ENCODE data around the gene CNOT10.
"Not testable (repeated sequence)": the region's sequence is repeated elsewhere in the genome, so short reads cannot be mapped to it uniquely, and the experiment has no call there.

CNOT10 gene

DNA sequence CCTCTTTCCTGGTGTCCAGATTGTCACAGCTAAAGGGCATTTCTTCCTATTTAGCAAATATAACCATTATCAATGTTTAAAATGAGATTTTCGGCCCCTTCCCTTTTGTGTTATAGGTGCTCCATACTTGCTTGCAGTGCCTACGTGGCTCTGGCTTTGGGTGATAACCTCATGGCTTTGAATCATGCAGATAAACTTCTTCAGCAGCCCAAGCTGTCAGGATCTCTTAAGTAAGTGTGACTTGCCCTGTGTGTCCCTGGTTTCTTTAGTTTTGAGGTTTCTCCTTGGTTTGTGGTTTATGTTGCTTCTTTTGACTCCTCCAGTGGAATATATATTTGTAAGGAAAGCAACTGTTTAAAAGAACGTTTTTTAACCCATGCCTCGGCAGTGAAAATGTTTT, 74.4 kb downstream of the CNOT10 start:
- DNase-seq (ENCODE audit: low spot score) = no peak

GRCh38 chr3:32764481-32764880, 79.5 kb downstream of the CNOT10 start:
- DNase-seq (ENCODE audit: low spot score) = no peak

DNA sequence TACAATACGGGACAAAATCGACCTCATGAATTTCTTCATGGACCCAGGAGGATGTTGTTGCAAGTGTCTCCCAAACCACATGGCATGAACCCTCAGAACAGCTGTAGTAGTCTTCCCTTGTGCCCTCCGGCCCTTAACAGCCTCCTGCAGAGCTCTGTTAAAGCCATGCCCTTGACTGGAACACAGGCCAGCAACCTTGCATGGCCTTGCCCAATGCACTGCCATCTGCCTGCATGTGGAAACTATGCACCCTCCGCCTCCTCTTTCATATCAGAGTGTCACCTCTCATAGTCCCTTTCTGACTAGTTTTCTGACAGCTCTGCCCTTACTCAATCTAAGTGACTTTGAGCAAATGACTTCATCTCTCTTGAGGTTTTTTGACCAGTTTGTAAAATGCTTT, 93.4 kb downstream of the CNOT10 start:
- DNase-seq (ENCODE audit: low spot score) = no peak

- no peak for DNase-seq (ENCODE audit: low spot score)
Observed at GRCh38 chr3:32780071-32780734, 95.2 kb downstream of the CNOT10 start.

- DNase-seq (ENCODE audit: low spot score) = peak; percentile 44
Observed at GRCh38 chr3:32780735-32781210, 95.8 kb downstream of the CNOT10 start.

DNA sequence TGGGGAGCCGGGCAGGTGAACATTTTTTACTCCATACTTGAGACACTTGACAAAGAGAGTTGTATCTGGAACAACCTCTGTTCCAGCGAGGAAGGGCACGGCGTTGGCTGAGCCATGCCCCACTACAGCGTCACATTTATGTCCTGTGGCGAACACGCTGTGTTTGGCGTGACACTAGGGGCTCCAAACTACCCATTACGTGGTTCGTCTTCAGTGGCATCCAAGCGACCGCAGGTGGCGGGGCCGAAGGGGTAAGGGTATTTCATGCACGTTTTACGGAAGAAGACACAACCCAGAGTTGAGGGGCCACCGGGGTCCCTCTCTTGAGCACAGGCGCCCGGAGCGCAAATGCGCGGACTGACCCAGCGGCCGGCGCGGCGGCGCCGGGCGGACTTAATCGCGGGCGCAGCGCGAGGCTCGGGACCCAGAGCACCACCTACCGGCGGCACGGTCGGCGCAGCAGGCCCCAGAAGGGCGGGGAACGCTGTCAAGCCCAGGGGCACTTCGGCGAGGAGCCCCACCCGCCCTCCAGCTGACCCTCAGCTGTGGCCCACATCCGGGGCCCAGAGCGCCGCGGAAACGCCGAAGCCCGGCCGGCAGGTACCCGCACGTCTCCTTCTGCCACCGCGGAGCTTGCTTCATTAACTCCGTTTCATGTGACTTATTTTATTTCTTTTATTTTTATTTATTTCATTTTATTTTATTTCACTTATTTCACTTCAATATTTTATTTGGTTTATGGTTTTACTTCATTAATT, 96.4 kb downstream of the CNOT10 start:
- DNase-seq (ENCODE audit: low spot score) = peak; percentile 67

GRCh38 chr3:32781969-32782270, 96.9 kb downstream of the CNOT10 start:
- not testable (repeated sequence) for DNase-seq (ENCODE audit: low spot score)

- no peak for DNase-seq (ENCODE audit: low spot score)
Observed at GRCh38 chr3:32782407-32782806, 97.4 kb downstream of the CNOT10 start.

DNA sequence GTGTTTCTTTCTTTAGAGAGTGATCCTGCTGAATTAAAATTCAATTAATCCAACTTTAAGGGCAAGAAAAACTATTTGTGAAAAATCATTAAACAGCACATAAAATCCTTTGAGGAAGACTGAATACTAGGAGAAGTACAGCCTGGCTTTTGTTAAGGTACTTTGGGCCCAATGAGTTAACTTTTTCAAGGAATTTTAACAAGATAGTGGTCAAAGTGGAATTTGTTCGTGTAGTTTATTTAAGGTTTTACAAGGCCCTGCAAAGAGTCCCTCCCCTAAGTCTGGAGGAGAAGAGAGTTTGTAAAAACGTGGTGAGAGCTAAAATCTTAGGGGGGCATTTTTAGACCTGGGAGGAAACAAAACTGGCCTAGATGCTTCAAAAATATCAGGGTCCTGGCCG, 106.8 kb downstream of the CNOT10 start:
- DNase-seq (ENCODE audit: low spot score) = no peak

DNA sequence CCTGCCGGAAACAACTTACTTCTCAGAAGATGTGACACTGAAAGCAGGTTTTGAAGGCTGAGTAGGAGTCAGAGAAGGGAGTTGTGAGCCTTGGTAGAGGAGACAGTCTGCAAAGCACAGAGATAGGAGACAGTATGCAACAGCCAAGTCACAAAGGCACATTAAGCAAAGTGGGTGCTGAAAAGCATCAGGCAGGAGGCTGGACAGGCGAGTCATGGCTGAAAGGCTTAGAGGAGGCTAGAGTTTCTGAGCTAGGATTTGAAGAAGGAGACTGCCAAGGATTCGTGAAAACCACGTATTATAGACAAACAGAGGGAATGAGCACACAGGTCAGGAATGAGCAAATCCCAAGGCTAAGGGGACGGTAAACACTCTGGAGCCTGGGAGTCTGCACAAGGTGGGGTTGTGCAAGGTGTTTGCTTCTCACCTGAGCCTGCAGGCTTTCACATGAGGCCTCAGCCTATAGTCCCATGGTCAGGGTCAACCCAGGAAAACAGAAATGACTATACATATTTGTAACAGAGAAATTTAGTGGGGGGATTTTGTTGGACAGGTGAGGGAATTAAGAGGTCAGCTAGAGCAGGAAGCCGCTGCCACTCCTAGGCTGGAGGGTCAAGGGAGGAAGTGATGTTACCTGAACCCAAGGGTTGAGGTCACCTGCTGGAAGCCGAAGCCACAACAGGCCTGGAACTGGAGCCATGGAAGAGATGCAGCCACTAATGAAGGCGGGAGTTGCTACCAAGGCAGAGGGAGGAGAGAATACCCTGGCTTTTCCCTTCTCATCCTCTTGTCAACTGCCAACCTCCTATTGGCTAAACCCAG, 109.7 kb downstream of the CNOT10 start:
- no peak for DNase-seq (ENCODE audit: low spot score)

GRCh38 chr3:32796384-32796950, 111.5 kb downstream of the CNOT10 start:
- not testable (repeated sequence) for DNase-seq (ENCODE audit: low spot score)

DNA sequence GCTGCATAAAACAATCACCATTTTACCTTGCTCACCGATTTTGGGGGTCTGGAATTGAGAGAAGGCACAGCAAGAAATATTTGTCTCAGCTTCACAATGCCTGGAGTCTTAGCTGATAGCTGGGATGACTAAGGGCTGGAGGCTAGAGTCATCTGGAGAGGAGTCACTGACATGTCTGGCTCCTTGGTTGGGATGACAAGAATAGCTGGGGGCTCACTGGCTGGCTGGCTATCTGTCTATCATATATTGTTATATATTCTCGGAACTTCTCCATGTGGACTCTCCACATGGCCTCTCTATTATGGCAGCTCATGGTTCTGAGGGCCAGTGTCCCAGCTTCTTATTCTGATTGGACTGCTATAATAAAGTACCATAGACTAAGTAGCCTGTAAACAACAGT, 112.8 kb downstream of the CNOT10 start:
- DNase-seq (ENCODE audit: low spot score) = no peak

DNA sequence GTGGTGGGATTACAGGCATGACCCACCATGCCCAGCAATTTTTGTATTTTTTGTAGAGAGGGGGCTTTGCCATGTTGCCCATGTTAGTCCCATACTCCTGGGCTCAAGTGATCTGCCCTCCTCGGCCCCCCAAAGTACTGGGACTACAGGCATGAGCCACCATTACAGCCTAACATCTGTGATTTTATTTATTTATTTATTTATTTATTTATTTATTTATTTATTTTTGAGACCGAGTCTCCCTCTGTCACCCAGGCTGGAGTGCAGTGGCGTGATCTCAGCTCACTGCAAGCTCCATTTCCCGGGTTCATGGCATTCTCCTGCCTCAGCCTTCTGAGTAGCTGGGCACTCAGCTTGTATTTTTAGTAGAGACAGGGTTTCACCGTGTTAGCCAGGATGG, 116.5 kb downstream of the CNOT10 start:
- DNase-seq (ENCODE audit: low spot score) = not testable (repeated sequence)

DNA sequence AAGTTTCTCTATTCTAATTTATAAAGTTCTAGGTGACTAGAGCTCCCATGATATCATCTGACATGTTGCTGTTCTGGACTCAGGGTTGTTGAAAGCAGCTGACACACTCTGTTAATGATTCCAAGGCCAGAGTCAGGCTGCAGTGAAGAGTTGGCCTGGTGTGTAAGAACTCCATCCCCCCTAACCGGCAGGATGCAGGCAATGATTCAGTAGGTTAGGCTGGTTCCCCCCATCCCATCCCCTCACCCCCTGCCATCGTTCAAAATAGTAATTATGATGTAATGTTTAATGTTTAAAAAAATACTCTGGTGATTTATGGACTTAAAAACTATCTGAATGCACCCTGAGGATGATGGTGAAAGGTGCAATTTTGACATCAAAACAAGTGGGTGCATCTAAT, 128.2 kb downstream of the CNOT10 start:
- no peak for DNase-seq (ENCODE audit: low spot score)

GRCh38 chr3:32814361-32814760, 129.4 kb downstream of the CNOT10 start:
- no peak for DNase-seq (ENCODE audit: low spot score)

DNA sequence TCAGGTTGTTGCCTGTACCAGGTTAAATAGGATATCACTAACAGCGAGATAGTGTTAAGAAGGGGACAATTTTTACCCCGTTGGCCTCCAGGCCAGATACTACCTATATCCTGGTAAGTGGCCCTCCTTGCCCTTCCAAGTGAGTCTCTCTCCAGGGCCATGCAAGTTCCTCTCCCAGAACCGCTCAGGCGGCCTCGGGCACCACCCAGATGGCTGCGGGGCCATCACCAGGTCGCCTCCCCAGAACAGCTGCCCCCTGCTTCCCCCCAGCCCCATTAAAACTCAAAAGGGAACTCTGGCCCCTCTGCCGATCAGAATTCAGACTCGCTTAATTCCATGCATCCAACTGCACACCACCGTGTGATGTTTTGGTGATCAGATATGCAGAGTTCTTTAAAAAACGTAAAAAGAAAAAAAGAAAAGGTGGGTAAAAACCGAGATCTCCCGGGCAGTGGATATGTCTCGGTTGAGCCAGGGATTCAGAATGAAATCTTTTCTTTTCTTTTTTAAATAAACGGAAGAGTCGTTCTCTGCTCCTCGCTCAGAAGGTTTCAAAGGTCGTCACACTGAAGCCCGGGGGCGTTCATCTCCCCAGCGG, 131.0 kb downstream of the CNOT10 start:
- no peak for DNase-seq (ENCODE audit: low spot score)

GRCh38 chr3:32816439-32817256, 131.7 kb downstream of the CNOT10 start:
- DNase-seq (ENCODE audit: low spot score) = no peak

DNA sequence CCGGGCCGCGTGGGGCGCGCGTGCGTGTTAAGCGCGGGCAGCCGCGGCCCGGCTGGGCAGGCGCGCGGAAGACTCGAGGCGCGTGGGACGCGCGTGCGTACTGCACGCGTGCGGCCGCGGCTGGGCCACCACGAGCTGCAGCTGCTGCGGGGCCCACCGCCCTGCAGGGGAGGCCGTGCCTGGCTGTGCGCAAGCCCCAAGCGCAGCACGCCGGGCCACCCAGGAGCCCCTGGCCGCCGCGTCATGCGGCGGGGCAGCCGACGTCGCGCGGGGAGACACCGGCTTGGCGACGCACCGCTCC, 132.2 kb downstream of the CNOT10 start:
- no peak for DNase-seq (ENCODE audit: low spot score)

GRCh38 chr3:32817558-32818228, 132.7 kb downstream of the CNOT10 start, which contains the start of gene TRIM71:
Gene TRIM71 (plus strand): TSS chr3:32817997. CDS start chr3:32818081, 84 bp downstream.
- DNase-seq (ENCODE audit: low spot score) = no peak

- no peak for DNase-seq (ENCODE audit: low spot score)
Observed at GRCh38 chr3:32818229-32818969, 133.4 kb downstream of the CNOT10 start.

Measured in kidney capillary endothelial cell (primary cell).